Spleen (tissue), 11 donors: ENCODE measurements around the gene GABRR2. TPM values are rescaled to one million over a fixed set of nuclear protein-coding genes. Genes with fewer than 3 reads are reported as not detected.
"Not testable (repeated sequence)": the region's sequence is repeated elsewhere in the genome, so short reads cannot be mapped to it uniquely, and the experiment has no call there.

Experiments
- DNase-seq: peaks from one replicate; pipeline ENCODE4 v3.0.0-alpha.2; 2020
- H3K27ac ChIP-seq, 8 donors: fragments of 200-600 bp; sonication (generic) in 7 of 8; 1 replicate in 4 of 8; 2 replicates in 4 of 8; pipeline versions ENCODE4 v1.5.0 to v1.8.0; 2016 to 2021; ENCODE audit warnings: inconsistent platforms in 4 of 8, mild to moderate bottlenecking in 4 of 8, moderate library complexity in 1 of 8
- H3K27me3 ChIP-seq, 7 donors: fragments of 200-600 bp; sonication (generic) in 6 of 7; replicated peaks in 1 of 7; 1 replicate in 4 of 7; 2 replicates in 3 of 7; pipeline versions ENCODE4 v1.5.0 to v1.8.0; 2016 to 2021; ENCODE audit warnings: inconsistent platforms in 3 of 7, mild to moderate bottlenecking in 1 of 7
- H3K36me3 ChIP-seq, 6 donors: fragments of 200-600 bp; sonication (generic) in 5 of 6; 1 replicate in 4 of 6; 2 replicates in 2 of 6; pipeline versions ENCODE4 v1.5.0 to v1.8.0; 2016 to 2021; ENCODE audit warnings: inconsistent platforms in 2 of 6
- H3K4me1 ChIP-seq, 6 donors: fragments of 200-600 bp; sonication (generic) in 5 of 6; 1 replicate in 3 of 6; 2 replicates in 3 of 6; pipeline versions ENCODE4 v1.5.0 to v1.8.0; 2016 to 2021; ENCODE audit warnings: inconsistent platforms in 3 of 6
- H3K4me3 ChIP-seq, 8 donors: fragments of 200-600 bp; sonication (generic) in 7 of 8; 1 replicate in 4 of 8; 2 replicates in 4 of 8; pipeline versions ENCODE4 v1.5.0 to v1.8.0; 2016 to 2021; ENCODE audit warnings: inconsistent platforms in 4 of 8, mild to moderate bottlenecking in 4 of 8, moderate library complexity in 2 of 8
- H3K9me3 ChIP-seq, 8 donors: fragments of 200-600 bp; sonication (generic) in 7 of 8; 1 replicate in 4 of 8; 2 replicates in 4 of 8; pipeline versions ENCODE4 v1.5.0 to v1.8.0; 2016 to 2021; ENCODE audit warnings: inconsistent platforms in 4 of 8
- CTCF ChIP-seq, 11 experiments: fragments of 200-600 bp in 7 of 11; fragments of 450-650 bp in 4 of 11; sonication (generic) in 4 of 11; IDR thresholded peaks in 8 of 11; conservative IDR thresholded peaks in 3 of 11; 1 replicate in 7 of 11; 2 replicates in 4 of 11; pipeline versions ENCODE4 v1.4.0 to v1.8.0; 2016 to 2021; ENCODE audit warnings: antibody characterized with exemption in 11 of 11, inconsistent platforms in 4 of 11, mild to moderate bottlenecking in 1 of 11
- POLR2A ChIP-seq, 3 donors: fragments of 450-650 bp; IDR thresholded peaks; one replicate each; pipeline ENCODE4 v1.5.1; 2017; ENCODE audit warnings: antibody characterized with exemption in 3 of 3, mild to moderate bottlenecking in 1 of 3
- POLR2AphosphoS5 ChIP-seq, 3 donors: sonication (generic); formaldehyde crosslinking; IDR thresholded peaks; one replicate each; pipeline ENCODE4 v1.5.1; 2017; ENCODE audit warnings: antibody characterized with exemption in 3 of 3
- WGBS, 5 donors: extraction: QIAGEN DNeasy Blood & Tissue Kit in 3 of 5; methylation state at CpG; one replicate each; pipeline versions ENCODE4 v1.1.5 to v1.1.7; 2013 to 2018; 5-methylcytosine and 5-hydroxymethylcytosine counted together
- intact Hi-C: fragments of 100-400 bp; cut with DNase I; formaldehyde crosslinking; loops from one replicate; pipeline ENCODE4 v1.15.0; 2023; ENCODE audit warnings: low total_unique reads
- polyA plus RNA-seq, 3 donors: library from polyadenylated mRNA; stranded (reverse); fragments of 200-250 nt; gene quantifications; one replicate each; pipeline ENCODE4 v1.2.1, GENCODE V29; 2013
- total RNA-seq, 7 donors: library from RNA; depleted of rRNA in 3 of 7; stranded (reverse); fragments of >200 nt in 3 of 7; fragmentation: NEBNext Ultra II Directional in 4 of 7; extraction: Animal tissue kit (Norgen Biotek cat#: 25700) in 4 of 7; gene quantifications; one replicate each; pipeline versions ENCODE4 v1.1.0 to v1.2.1, GENCODE V29; 2016 to 2021
- donor health status: healthy with polysubstance abuse.
- donor health status: DM: no; HTN: no; CAD: no; lungs with moderate emphysema.
- donor health status: DM: no; HTN: no; CAD: no.
- donor health status: Bipolar disorder and iron deficiency.
- donor health status: healthy.
- donor health status: DM: no; HTN: no; CAD: no.
- donor health status: DM: yes; HTN: yes; CAD: no.

The GABRR2 gene
- total and polyA plus RNA-seq, 10 donors, result 0.32 to 13.0 (median 3.4) TPM

DNA sequence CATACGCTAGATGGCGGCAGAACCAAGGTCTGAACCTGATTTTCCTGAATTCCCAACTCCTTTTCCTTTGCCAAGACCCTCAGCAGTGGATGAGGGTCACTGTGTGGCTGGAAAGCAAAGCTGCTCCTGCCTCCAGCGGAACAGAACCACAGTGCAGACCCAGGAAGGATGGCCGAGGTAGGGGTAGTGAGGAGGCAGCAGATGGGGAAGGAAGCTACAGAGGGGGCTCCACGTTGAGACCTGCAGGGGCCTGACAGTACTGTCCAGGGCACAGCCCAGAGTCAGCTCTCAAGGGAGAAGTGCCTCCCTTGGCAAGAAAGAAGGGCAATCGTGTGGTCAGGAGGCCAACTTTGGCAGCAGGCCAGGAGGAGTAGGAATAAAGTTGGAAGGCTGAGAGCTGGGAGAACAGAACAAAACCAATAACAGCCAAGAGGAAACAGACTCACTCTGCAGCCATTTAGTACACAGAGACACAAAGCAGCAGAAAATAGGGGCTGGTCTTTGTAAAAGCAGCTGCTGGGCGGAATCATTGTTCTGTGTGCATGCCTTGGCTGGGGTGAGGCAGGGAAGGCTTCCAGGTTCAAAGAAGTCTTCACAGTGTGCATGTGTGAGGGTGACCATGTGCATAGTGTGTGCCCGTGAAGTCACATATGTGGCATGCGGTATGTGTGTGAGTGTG lies 3.1 kb downstream of the GABRR2 start:
- H3K27me3 ChIP-seq, result no peaks in the 10 kb centered on the region
- peaks cover 0 to 25% (median 0%) of the 10 kb centered on the region in 6 donors for H3K36me3 ChIP-seq
- peak overlapping the region in 2 of 8 donors; percentile 14 to 21 for H3K27ac ChIP-seq
- no peaks in the 10 kb centered on the region for H3K9me3 ChIP-seq
- WGBS, 5 donors, result 40 to 55% (median 52%) methylated on average over 9 of the region's 9 CpGs
- TF ChIP-seq CTCF (IDR thresholded peaks at IDR 0.05 in 8 of 11, conservative IDR thresholded peaks at IDR 0.05 in 3 of 11), result peak in 3 of 11 experiments; percentile 24 to 42 (median 39)
- TF ChIP-seq POLR2A (IDR thresholded peaks at IDR 0.05), result no peak
- peak in 1 of 3 donors; percentile 26 for TF ChIP-seq POLR2AphosphoS5 (IDR thresholded peaks at IDR 0.05)
- H3K4me3 ChIP-seq, result no peak overlapping the region
- intact Hi-C loops, result no loop called here
- no peak for DNase-seq
- peaks cover 0 to 32% (median 15%) of the 10 kb centered on the region in 6 donors for H3K4me1 ChIP-seq

- WGBS, 5 donors, result 44 to 59% (median 52%) methylated on average over 5 of the region's 5 CpGs
- Histone ChIP-seq H3K9me3 (no peaks in the 10 kb centered on the region), H3K27ac (peak overlapping the region in 1 of 8 donors; percentile 21), H3K4me1 (peaks cover 0 to 32% (median 15%) of the 10 kb centered on the region in 6 donors), H3K27me3 (no peaks in the 10 kb centered on the region), H3K4me3 (no peak overlapping the region), H3K36me3 (peaks cover 0 to 22% (median 0%) of the 10 kb centered on the region in 6 donors)
- TF ChIP-seq CTCF (IDR thresholded peaks at IDR 0.05 in 8 of 11, conservative IDR thresholded peaks at IDR 0.05 in 3 of 11) (peak in 3 of 11 experiments; percentile 14 to 37 (median 30)), POLR2A (IDR thresholded peaks at IDR 0.05) (no peak)
- intact Hi-C loops, result no loop called here
- no peak for DNase-seq
Measured at GRCh38 chr6:89311530-89311852, 3.6 kb downstream of the GABRR2 start.

DNA sequence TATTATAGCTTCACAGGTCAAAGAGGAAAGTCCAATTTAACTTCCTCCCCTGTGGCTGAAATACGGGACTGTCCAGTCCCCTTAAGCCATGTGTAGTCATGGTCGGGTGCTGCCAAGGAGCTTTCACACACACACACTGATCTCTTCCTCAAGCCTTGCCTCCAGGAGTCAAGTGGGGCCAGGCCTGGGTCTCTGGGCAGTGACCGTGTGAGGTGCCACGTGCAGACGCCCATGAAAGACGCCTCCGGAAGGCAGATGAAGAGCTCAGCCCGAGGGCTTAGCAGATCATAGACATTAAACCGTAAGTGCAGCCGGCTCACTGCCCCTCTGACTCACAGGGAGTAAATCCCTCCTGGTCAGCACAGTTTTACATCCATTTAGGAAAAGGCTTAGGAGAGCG lies 4.2 kb downstream of the GABRR2 start:
- peaks cover 0 to 32% (median 15%) of the 10 kb centered on the region in 6 donors for H3K4me1 ChIP-seq
- intact Hi-C loops, result no loop called here
- H3K9me3 ChIP-seq, result no peaks in the 10 kb centered on the region
- 57 to 79% (median 63%) methylated on average over 11 of the region's 11 CpGs for WGBS, 5 donors
- no peak overlapping the region for H3K27ac ChIP-seq
- no peak for TF ChIP-seq POLR2AphosphoS5 (IDR thresholded peaks at IDR 0.05)
- no peak for TF ChIP-seq POLR2A (IDR thresholded peaks at IDR 0.05)
- no peak for TF ChIP-seq CTCF (IDR thresholded peaks at IDR 0.05 in 8 of 11, conservative IDR thresholded peaks at IDR 0.05 in 3 of 11)
- peaks cover 0 to 19% (median 0%) of the 10 kb centered on the region in 6 donors for H3K36me3 ChIP-seq
- H3K4me3 ChIP-seq, result no peak overlapping the region
- H3K27me3 ChIP-seq, result no peaks in the 10 kb centered on the region
- no peak for DNase-seq

- Histone ChIP-seq H3K27me3 (no peaks in the 10 kb centered on the region), H3K9me3 (no peaks in the 10 kb centered on the region), H3K27ac (no peak overlapping the region), H3K4me1 (peaks cover 0 to 32% (median 15%) of the 10 kb centered on the region in 6 donors), H3K36me3 (no peaks in the 10 kb centered on the region), H3K4me3 (no peak overlapping the region)
- no peak for DNase-seq
- TF ChIP-seq POLR2A (IDR thresholded peaks at IDR 0.05) (no peak), POLR2AphosphoS5 (IDR thresholded peaks at IDR 0.05) (no peak), CTCF (IDR thresholded peaks at IDR 0.05 in 8 of 11, conservative IDR thresholded peaks at IDR 0.05 in 3 of 11) (no peak)
- intact Hi-C loops, result no loop called here
- WGBS, 5 donors, result 53 to 86% (median 71%) methylated on average over 9 of the region's 9 CpGs
Measured at GRCh38 chr6:89308525-89309395, 6.3 kb downstream of the GABRR2 start.

DNA sequence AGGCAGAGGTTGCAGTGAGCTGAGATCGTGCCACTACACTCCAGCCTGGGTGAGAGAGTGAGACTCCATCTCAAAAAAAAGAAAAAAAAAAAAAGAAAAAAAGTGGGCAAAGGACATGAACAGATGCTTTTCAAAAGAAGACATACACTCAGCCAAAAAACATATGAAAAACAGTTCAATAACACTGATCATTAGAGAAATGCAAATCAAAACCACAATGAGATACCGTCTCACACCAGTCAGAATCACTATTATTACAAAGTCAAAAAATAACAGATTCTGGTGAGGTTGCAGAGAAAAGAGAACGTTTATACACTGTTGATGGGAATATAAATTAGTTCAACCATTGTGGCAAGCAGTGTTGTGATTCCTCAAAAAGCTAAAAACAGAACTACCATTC lies 10.6 kb downstream of the GABRR2 start:
- 71 to 84% (median 79%) methylated on average over 3 of the region's 3 CpGs for WGBS, 5 donors
- DNase-seq, intact Hi-C loops, H3K27ac ChIP-seq, H3K9me3 ChIP-seq, H3K4me1 ChIP-seq, H3K36me3 ChIP-seq, H3K4me3 ChIP-seq, H3K27me3 ChIP-seq: not testable (repeated sequence)
